ENCODE results near the gene NXT2.
"Not testable (repeated sequence)": the region's sequence is repeated elsewhere in the genome, so short reads cannot be mapped to it uniquely, and the experiment has no call there.

NXT2 gene

GRCh38 chrX:109536439-109537323 is at the start of gene NXT2:
TSS of gene NXT2 (plus strand) at chrX:109536844. CDS start at chrX:109537007, 163 bp downstream.
- DNase-seq, result peak; percentile 60

GRCh38 chrX:109487640-109488039 is 49.0 kb upstream of the NXT2 start:
- DNase-seq, result no peak

- DNase-seq, result no peak
These were observed 47.5 kb upstream of the NXT2 start for GRCh38 chrX:109489174-109489573.

- DNase-seq, result no peak
These were observed 38.2 kb upstream of the NXT2 start for GRCh38 chrX:109498434-109498833.

GRCh38 chrX:109501176-109501575 is 35.5 kb upstream of the NXT2 start:
- DNase-seq, result no peak

- no peak for DNase-seq
These were observed 27.7 kb upstream of the NXT2 start for GRCh38 chrX:109508915-109509314.

- no peak for DNase-seq
These were observed 25.5 kb upstream of the NXT2 start for GRCh38 chrX:109511113-109511512.

- no peak for DNase-seq
These were observed 17.6 kb upstream of the NXT2 start for GRCh38 chrX:109519001-109519400.

- no peak for DNase-seq
These were observed 3.6 kb upstream of the NXT2 start for GRCh38 chrX:109533005-109533404.

GRCh38 chrX:109533631-109534030 is 3.0 kb upstream of the NXT2 start:
- DNase-seq, result no peak

- DNase-seq, result no peak
These were observed 1.7 kb upstream of the NXT2 start for GRCh38 chrX:109534933-109535332.

GRCh38 chrX:109535578-109535977 is 1.1 kb upstream of the NXT2 start:
- no peak for DNase-seq

- no peak for DNase-seq
These were observed 651 bp downstream of the NXT2 start for GRCh38 chrX:109537324-109537665.

- DNase-seq, result not testable (repeated sequence)
These were observed 2.4 kb downstream of the NXT2 start for GRCh38 chrX:109539007-109539406.

GRCh38 chrX:109553862-109554261 is 17.2 kb downstream of the NXT2 start:
- no peak for DNase-seq

GRCh38 chrX:109576083-109576482 is 39.4 kb downstream of the NXT2 start:
- DNase-seq, result not testable (repeated sequence)

- no peak for DNase-seq
These were observed 40.4 kb downstream of the NXT2 start for GRCh38 chrX:109577055-109577454.

GRCh38 chrX:109578916-109579315 is 42.3 kb downstream of the NXT2 start:
- DNase-seq, result no peak

GRCh38 chrX:109585488-109585887 is 48.8 kb downstream of the NXT2 start:
- DNase-seq, result no peak

GRCh38 chrX:109590176-109590575 is 53.5 kb downstream of the NXT2 start:
- no peak for DNase-seq
